Stimulated activated CD8-positive, alpha-beta memory T cell treated with anti-CD3 and anti-CD28 coated beads, Interleukin-7, amount 100 ng/mL, for 4 hours (primary cell): Measurements from ENCODE around the gene TSPAN18.

ENCODE experiments used
- DNase-seq, 2 donors: peaks; one replicate each; pipeline ENCODE4 v3.0.0-alpha.2; 2020; ENCODE audit warnings: low read depth in 2 of 2

The TSPAN18 gene

GRCh38 chr11:44979543-44980399 is 253.0 kb downstream of the TSPAN18 start:
- no peak for DNase-seq

GRCh38 chr11:44980533-44981427 is 254.0 kb downstream of the TSPAN18 start:
- DNase-seq: no peak
